HEK293 (cell line): ENCODE data around the gene CD300LF.

Experiments
- CTCF ChIA-PET: fragments of 350-600 bp; formaldehyde crosslinking; extraction: SDS; loops from one replicate; lab custom pipeline; 2021; ENCODE audit warnings: antibody characterized with exemption; lab: Yijun Ruan, JAX
- POLR2A ChIA-PET: fragments of 300-600 bp; formaldehyde crosslinking; extraction: SDS; loops from one replicate; lab custom pipeline; 2020; ENCODE audit warnings: antibody characterized with exemption, inconsistent platforms; lab: Yijun Ruan, JAX
- H3K27ac ChIP-seq: fragments of 200-500 bp; sonication (Bioruptor generic); 2 replicates; pipeline ENCODE4 v1.5.1; 2014; ENCODE audit warnings: low read depth, low read length, control low read depth, inconsistent platforms; ENCODE audit errors: extremely low read depth
- H3K36me3 ChIP-seq, 2 experiments: fragments of 200-500 bp in 1 of 2; sonication (Bioruptor generic) in 1 of 2; 1 replicate in 1 of 2; 2 replicates in 1 of 2; pipeline ENCODE4 v1.5.1; 2014 to 2017; ENCODE audit warnings: inconsistent platforms in 2 of 2, low read length in 2 of 2; ENCODE audit not compliant: control insufficient read depth in 2 of 2, insufficient read depth in 1 of 2
- H3K4me1 ChIP-seq: fragments of 200-500 bp; sonication (Bioruptor generic); 2 replicates; pipeline ENCODE4 v1.5.1; 2014; ENCODE audit warnings: mild to moderate bottlenecking, low read length, inconsistent platforms; ENCODE audit not compliant: control insufficient read depth, insufficient read depth
- H3K4me3 ChIP-seq: 2 replicates; pipeline ENCODE4 v1.5.1; 2011; ENCODE audit warnings: low read depth, mild to moderate bottlenecking, control low read depth, low read length, moderate library complexity
- H3K9me3 ChIP-seq: fragments of 200-500 bp; sonication (Bioruptor generic); 2 replicates; pipeline ENCODE4 v1.5.1; 2014; ENCODE audit warnings: low read depth, low read length, inconsistent platforms; ENCODE audit not compliant: control insufficient read depth, insufficient read depth
- ATF2 ChIP-seq: fragments of 450-650 bp; formaldehyde crosslinking; IDR thresholded peaks from 2 replicates; pipeline ENCODE4 v1.5.1; 2016; ENCODE audit warnings: missing biosample characterization, missing genetic modification characterization, low read depth
- EGR2 ChIP-seq: fragments of 450-650 bp; formaldehyde crosslinking; IDR thresholded peaks from 2 replicates; pipeline ENCODE4 v1.5.1; 2016; ENCODE audit warnings: low read depth, missing biosample characterization, missing genetic modification characterization
- GLIS2 ChIP-seq: fragments of 450-650 bp; formaldehyde crosslinking; IDR thresholded peaks from 2 replicates; pipeline ENCODE4 v1.5.1; 2016; ENCODE audit warnings: missing biosample characterization, missing genetic modification characterization
- PATZ1 ChIP-seq: fragments of 450-650 bp; formaldehyde crosslinking; IDR thresholded peaks from 2 replicates; pipeline ENCODE4 v1.5.1; 2016; ENCODE audit warnings: missing biosample characterization, missing genetic modification characterization
- PBX3 ChIP-seq: sonication (generic); formaldehyde crosslinking; IDR thresholded peaks from 2 replicates; pipeline ENCODE4 v1.8.1; 2022; ENCODE audit warnings: mild to moderate bottlenecking, moderate library complexity, missing genetic modification reagents
- ZBTB44 ChIP-seq: fragments of 450-650 bp; IDR thresholded peaks from 2 replicates; pipeline ENCODE4 v1.5.1; 2018; ENCODE audit warnings: missing biosample characterization, mild to moderate bottlenecking, missing genetic modification characterization
- ZBTB48 ChIP-seq: fragments of 450-650 bp; formaldehyde crosslinking; IDR thresholded peaks from 2 replicates; pipeline ENCODE4 v1.5.1; 2016; ENCODE audit warnings: missing biosample characterization, missing genetic modification characterization
- ZNF211 ChIP-seq: fragments of 450-650 bp; formaldehyde crosslinking; IDR thresholded peaks from 2 replicates; pipeline ENCODE4 v1.5.1; 2016; ENCODE audit warnings: low read depth, missing biosample characterization, missing genetic modification characterization
- ZNF26 ChIP-seq: fragments of 450-650 bp; formaldehyde crosslinking; IDR thresholded peaks from 2 replicates; pipeline ENCODE4 v1.5.1; 2016; ENCODE audit warnings: missing biosample characterization, missing genetic modification characterization
- ZNF311 ChIP-seq: fragments of 450-650 bp; formaldehyde crosslinking; IDR thresholded peaks from 2 replicates; pipeline ENCODE4 v1.5.1; 2017; ENCODE audit warnings: missing biosample characterization, missing genetic modification characterization, borderline replicate concordance
- ZNF350 ChIP-seq: fragments of 450-650 bp; formaldehyde crosslinking; IDR thresholded peaks from 2 replicates; pipeline ENCODE4 v1.5.0; 2017; ENCODE audit warnings: missing biosample characterization, mild to moderate bottlenecking, missing genetic modification characterization
- ZNF366 ChIP-seq: fragments of 450-650 bp; formaldehyde crosslinking; conservative IDR thresholded peaks from 2 replicates; pipeline ENCODE4 v1.5.1; 2016; ENCODE audit warnings: missing biosample characterization, missing genetic modification characterization
- ZNF426 ChIP-seq: fragments of 450-650 bp; formaldehyde crosslinking; IDR thresholded peaks from 2 replicates; pipeline ENCODE4 v1.5.1; 2017; ENCODE audit warnings: missing biosample characterization, missing genetic modification characterization, mild to moderate bottlenecking, inconsistent platforms, moderate library complexity
- ZNF514 ChIP-seq: fragments of 450-650 bp; formaldehyde crosslinking; IDR thresholded peaks from 2 replicates; pipeline ENCODE4 v1.5.1; 2016; ENCODE audit warnings: missing biosample characterization, missing genetic modification characterization
- ZNF530 ChIP-seq: fragments of 450-650 bp; formaldehyde crosslinking; IDR thresholded peaks from 2 replicates; pipeline ENCODE4 v1.5.1; 2016; ENCODE audit warnings: low read depth, missing biosample characterization, missing genetic modification characterization
- ZNF571 ChIP-seq: fragments of 450-650 bp; formaldehyde crosslinking; IDR thresholded peaks from 2 replicates; pipeline ENCODE4 v1.5.0; 2017; ENCODE audit warnings: missing biosample characterization, missing genetic modification characterization
- ZNF585B ChIP-seq: fragments of 450-650 bp; formaldehyde crosslinking; IDR thresholded peaks from 2 replicates; pipeline ENCODE4 v1.5.1; 2016; ENCODE audit warnings: missing biosample characterization, missing genetic modification characterization
- ZNF610 ChIP-seq: fragments of 450-650 bp; formaldehyde crosslinking; IDR thresholded peaks from 2 replicates; pipeline ENCODE4 v1.5.1; 2016; ENCODE audit warnings: missing biosample characterization, missing genetic modification characterization, borderline replicate concordance
- ZNF747 ChIP-seq: fragments of 450-650 bp; formaldehyde crosslinking; IDR thresholded peaks from 2 replicates; pipeline ENCODE4 v1.5.1; 2016; ENCODE audit warnings: missing biosample characterization, missing genetic modification characterization
- ZNF768 ChIP-seq: fragments of 450-650 bp; formaldehyde crosslinking; IDR thresholded peaks from 2 replicates; pipeline ENCODE4 v1.5.1; 2018; ENCODE audit warnings: missing biosample characterization, mild to moderate bottlenecking, missing genetic modification characterization
- ZSCAN23 ChIP-seq: fragments of 450-650 bp; formaldehyde crosslinking; IDR thresholded peaks from 2 replicates; pipeline ENCODE4 v1.5.1; 2016; ENCODE audit warnings: missing biosample characterization, missing genetic modification characterization

The CD300LF gene

GRCh38 chr17:74713171-74713755 lies 540 bp upstream of the CD300LF start (continued):
- TF ChIP-seq ZNF426 (tag by site-specific recombination): no peak
- no peak for TF ChIP-seq ZSCAN23
- no peak for TF ChIP-seq ZBTB48
- no peak for TF ChIP-seq ZNF610
- no peak for TF ChIP-seq ZNF211 (tag by site-specific recombination)
- TF ChIP-seq ZNF571 (tag by site-specific recombination): no peak
- no peak for TF ChIP-seq ZNF585B (tag by site-specific recombination)
- TF ChIP-seq EGR2 (tag by site-specific recombination): no peak

- peaks cover 3% of the 10 kb centered on the region; the same call in 1 of the 2 replicates for H3K4me1 ChIP-seq
- ChIA-PET POLR2A (no interaction called here), CTCF (no interaction called here)
- no peak overlapping the region for H3K4me3 ChIP-seq
- H3K36me3 ChIP-seq: no peaks in the 10 kb centered on the region
- TF ChIP-seq GLIS2 (no peak), ZBTB44 (tag by site-specific recombination) (no peak), PBX3 (CRISPR knock-in tag) (no peak), ZNF530 (tag by site-specific recombination) (no peak), ZNF768 (tag by site-specific recombination) (no peak), ZNF350 (tag by site-specific recombination) (no peak), ZNF311 (tag by site-specific recombination) (no peak), ZNF747 (no peak), ZNF366 (tag by site-specific recombination) (no peak), ATF2 (tag by site-specific recombination) (no peak), ZNF26 (no peak), PATZ1 (no peak), ZNF514 (tag by site-specific recombination) (no peak)
- no peaks in the 10 kb centered on the region for H3K9me3 ChIP-seq
- H3K27ac ChIP-seq: no peak overlapping the region
Observed at GRCh38 chr17:74712301-74712700, 422 bp downstream of the CD300LF start.
